ENCODE measurements around the gene PRRT4. TPM values are rescaled to one million over a fixed set of nuclear protein-coding genes. Genes with fewer than 3 reads are reported as not detected.

Gene PRRT4
- total and polyA plus RNA-seq, 2 of the 4 experiments (the other 2 are of a cell fraction): not detected

GRCh38 chr7:128389618-128390329, 28.3 kb upstream of the PRRT4 start:
- H2AFZ ChIP-seq (replicated peaks; ENCODE audit: low read length, poor library complexity): no peak overlapping the region
- no peak overlapping the region for H3K56ac ChIP-seq (ENCODE audit: extremely low read depth, insufficient read depth, low read length)
- H3K14ac ChIP-seq (replicated peaks; ENCODE audit: low read depth, low read length): no peak overlapping the region
- no peaks in the 10 kb centered on the region for H3K9me3 ChIP-seq (ENCODE audit: control insufficient read depth, insufficient read depth, low read length)
- BruUV-seq (replicated peaks): no TSS peak
- H3K79me1 ChIP-seq (ENCODE audit: low read depth in 1 of 2, low read length in 2 of 2): no peaks in the 10 kb centered on the region
- no peak overlapping the region for H4K8ac ChIP-seq (ENCODE audit: low read depth in 2 of 2, low read length in 2 of 2)
- H2AK9ac ChIP-seq (replicated peaks; ENCODE audit: low read depth, low read length, poor library complexity): no peak overlapping the region
- H4K5ac ChIP-seq (ENCODE audit: low read depth, low read length): no peak overlapping the region
- TF ChIP-seq ELK1 (IDR thresholded peaks at IDR 0.05; ENCODE audit: borderline replicate concordance, low read depth, low read length) (no peak), CTCF (conservative IDR thresholded peaks at IDR 0.05; ENCODE audit: low read depth, low read length) (no peak), MAZ (IDR thresholded peaks at IDR 0.05; ENCODE audit: borderline replicate concordance, low read depth, low read length) (no peak), USF2 (IDR thresholded peaks at IDR 0.05; ENCODE audit: low read depth, low read length) (no peak), RFX5 (IDR thresholded peaks at IDR 0.05; ENCODE audit: low read depth, low read length) (no peak), BHLHE40 (IDR thresholded peaks at IDR 0.05; ENCODE audit: low read depth, low read length) (no peak), NFE2L2 (IDR thresholded peaks at IDR 0.05; ENCODE audit: low read depth, low read length) (no peak), POLR2A (IDR thresholded peaks at IDR 0.05; ENCODE audit: low read depth, low read length) (no peak), MXI1 (IDR thresholded peaks at IDR 0.05; ENCODE audit: borderline replicate concordance, low read depth, low read length) (no peak), SMC3 (IDR thresholded peaks at IDR 0.05; ENCODE audit: low read depth, low read length) (no peak), CEBPB (IDR thresholded peaks at IDR 0.05; ENCODE audit: low read depth, low read length) (no peak), RAD21 (IDR thresholded peaks at IDR 0.05; ENCODE audit: low read length) (no peak), CHD1 (IDR thresholded peaks at IDR 0.05; ENCODE audit: low read depth, low read length) (no peak), FOS (IDR thresholded peaks at IDR 0.05; ENCODE audit: low read depth, low read length) (no peak)
- peaks cover 18% of the 10 kb centered on the region for H3K27me3 ChIP-seq (ENCODE audit: control insufficient read depth, insufficient read depth, low read length)
- intact Hi-C loops (cut with micrococcal nuclease): no loop called here
- CTCF ChIA-PET: interaction anchor here (3.8 kb wide), 1 partner anchor 44 kb away, joined by 66 read pairs; the partner anchor contains the start of gene RBM28
- in situ Hi-C loops (cut with MboI; ENCODE audit: low sequenced_read_pairs): no loop called here
- H3K18ac ChIP-seq (ENCODE audit: low read depth, low read length): no peak overlapping the region
- H3K27ac ChIP-seq (ENCODE audit: insufficient read depth, low read length): no peak overlapping the region
- peaks cover 9% of the 10 kb centered on the region; the same call in 1 of the 2 replicates for H4K20me1 ChIP-seq (ENCODE audit: insufficient read depth, low read length)
- POLR2A ChIA-PET (ENCODE audit: unreplicated experiment): interaction anchor here (0.6 kb wide), 1 partner anchor 42 kb away, joined by 3 read pairs; no protein-coding TSS in a partner anchor
- H3K4me2 ChIP-seq (ENCODE audit: low read depth, low read length): no peak overlapping the region
- H3K9me1 ChIP-seq (ENCODE audit: insufficient read depth, low read length): no peaks in the 10 kb centered on the region
- H2BK120ac ChIP-seq (ENCODE audit: low read depth, low read length): no peak overlapping the region
- no peak overlapping the region for H3K4me3 ChIP-seq (ENCODE audit: insufficient read depth, low read depth, low read length)
- no peak overlapping the region for H2BK5ac ChIP-seq (ENCODE audit: low read depth, low read length, poor library complexity, severe bottlenecking)
- DNase-seq: no peak
- H2BK15ac ChIP-seq (ENCODE audit: low read depth, low read length): no peak overlapping the region
- H3K4me1 ChIP-seq (ENCODE audit: control insufficient read depth, insufficient read depth, low read length): no peaks in the 10 kb centered on the region
- H2AK5ac ChIP-seq (ENCODE audit: low read depth, low read length): no peak overlapping the region
- ATAC-seq (ENCODE audit: low read depth): no peak
- dilution Hi-C loops (cut with HindIII; ENCODE audit: low sequenced_read_pairs, unreplicated experiment): no loop called here
- peaks cover 20% of the 10 kb centered on the region for H3K36me3 ChIP-seq (ENCODE audit: control insufficient read depth, insufficient read depth, low read length)
- no peak overlapping the region for H3K23ac ChIP-seq (ENCODE audit: low read depth, low read length)
- H2BK20ac ChIP-seq (ENCODE audit: low read depth, low read length): no peak overlapping the region
- no peak overlapping the region for H3K4ac ChIP-seq (ENCODE audit: low read depth, low read length)
- no peak overlapping the region for H4K91ac ChIP-seq (ENCODE audit: insufficient read depth, low read depth, low read length)
- no peak overlapping the region for H3K9ac ChIP-seq (ENCODE audit: low read depth, low read length)
- 60% methylated on average over 3 of the region's 9 CpGs; no CpG with 5 or more reads in 1 of the 2 experiments for whole genome bisulfite sequencing, 2 experiments (ENCODE audit: extremely low coverage in 2 of 2, insufficient read length in 1 of 2)

All from IMR-90 (cell line).